GM10266 (cell line): ENCODE results near the gene GLI3.

ENCODE experiments used
- DNase-seq: peaks from one replicate; pipeline ENCODE4 v3.0.0; 2012; ENCODE audit errors: extremely low spot score
- TF ChIP-seq, protein P1 (sequence below): IDR thresholded peaks from 2 replicates; pipeline ENCODE4 v1.5.1; 2012; ENCODE audit warnings: mild to moderate bottlenecking, low read depth; ENCODE audit not compliant: control insufficient read depth, insufficient read depth; ENCODE audit errors: missing control alignments

The GLI3 gene

DNA sequence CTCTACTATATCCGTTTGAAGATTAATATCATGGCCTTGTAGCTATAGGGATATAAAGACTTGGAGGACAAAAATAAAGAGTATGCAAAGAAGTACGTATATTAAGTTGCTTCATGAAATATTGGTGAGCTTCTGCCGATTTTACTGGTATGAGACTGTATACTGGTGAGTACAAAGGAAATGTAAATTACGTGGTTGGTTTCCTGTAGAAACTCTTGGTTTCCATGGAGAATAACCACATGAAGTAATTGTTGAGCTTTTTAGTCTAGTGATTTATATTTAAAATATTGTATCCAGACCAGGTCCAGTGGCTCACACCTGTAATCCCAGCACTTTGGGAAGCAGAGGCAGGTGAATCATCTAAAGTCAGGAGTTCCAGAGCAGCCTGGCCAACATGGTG, 32.2 kb upstream of the GLI3 start:
- no peak for DNase-seq
- TF ChIP-seq, protein P1, sequence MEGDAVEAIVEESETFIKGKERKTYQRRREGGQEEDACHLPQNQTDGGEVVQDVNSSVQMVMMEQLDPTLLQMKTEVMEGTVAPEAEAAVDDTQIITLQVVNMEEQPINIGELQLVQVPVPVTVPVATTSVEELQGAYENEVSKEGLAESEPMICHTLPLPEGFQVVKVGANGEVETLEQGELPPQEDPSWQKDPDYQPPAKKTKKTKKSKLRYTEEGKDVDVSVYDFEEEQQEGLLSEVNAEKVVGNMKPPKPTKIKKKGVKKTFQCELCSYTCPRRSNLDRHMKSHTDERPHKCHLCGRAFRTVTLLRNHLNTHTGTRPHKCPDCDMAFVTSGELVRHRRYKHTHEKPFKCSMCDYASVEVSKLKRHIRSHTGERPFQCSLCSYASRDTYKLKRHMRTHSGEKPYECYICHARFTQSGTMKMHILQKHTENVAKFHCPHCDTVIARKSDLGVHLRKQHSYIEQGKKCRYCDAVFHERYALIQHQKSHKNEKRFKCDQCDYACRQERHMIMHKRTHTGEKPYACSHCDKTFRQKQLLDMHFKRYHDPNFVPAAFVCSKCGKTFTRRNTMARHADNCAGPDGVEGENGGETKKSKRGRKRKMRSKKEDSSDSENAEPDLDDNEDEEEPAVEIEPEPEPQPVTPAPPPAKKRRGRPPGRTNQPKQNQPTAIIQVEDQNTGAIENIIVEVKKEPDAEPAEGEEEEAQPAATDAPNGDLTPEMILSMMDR: no peak

DNA sequence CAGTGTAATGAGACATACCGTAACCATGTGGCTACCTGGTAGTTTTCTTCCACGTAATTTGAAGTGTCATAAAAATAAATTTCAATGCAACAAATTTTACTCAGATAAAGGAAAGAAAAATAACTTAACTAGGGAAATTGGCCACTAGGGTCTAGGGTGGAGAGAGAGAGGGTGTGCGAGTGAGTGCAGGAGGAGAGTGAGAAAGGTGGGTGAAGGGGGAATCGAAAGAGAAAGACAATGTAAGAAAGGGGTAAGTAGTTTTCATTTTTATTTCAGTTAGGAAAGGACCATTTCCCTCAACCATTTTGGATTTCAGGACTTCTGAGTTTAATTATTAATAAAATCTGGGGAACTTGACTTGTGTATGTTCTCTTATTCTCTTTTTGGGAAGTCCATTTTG, 27.7 kb upstream of the GLI3 start:
- DNase-seq: no peak
- TF ChIP-seq, protein P1: no peak

DNA sequence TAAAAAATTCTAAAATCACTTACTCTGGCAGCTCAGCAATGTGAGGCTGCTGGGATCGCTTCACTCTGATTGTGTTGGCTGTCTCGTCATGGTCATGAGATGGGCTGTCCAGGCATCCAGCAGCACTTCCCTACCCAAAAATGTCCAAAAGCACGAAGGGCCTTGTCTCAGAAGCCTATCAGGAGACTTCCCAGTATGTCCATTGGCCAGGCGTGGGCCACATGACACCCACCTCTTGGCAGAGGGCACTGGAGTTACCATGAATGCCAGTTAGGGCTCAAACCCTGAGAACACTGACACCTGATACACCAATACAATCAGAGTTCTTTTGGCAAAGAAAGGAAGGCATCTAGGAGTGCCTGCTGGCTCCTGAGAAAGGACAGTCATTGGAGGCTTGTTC, 27.0 kb upstream of the GLI3 start:
- TF ChIP-seq, protein P1: no peak
- DNase-seq: no peak

DNA sequence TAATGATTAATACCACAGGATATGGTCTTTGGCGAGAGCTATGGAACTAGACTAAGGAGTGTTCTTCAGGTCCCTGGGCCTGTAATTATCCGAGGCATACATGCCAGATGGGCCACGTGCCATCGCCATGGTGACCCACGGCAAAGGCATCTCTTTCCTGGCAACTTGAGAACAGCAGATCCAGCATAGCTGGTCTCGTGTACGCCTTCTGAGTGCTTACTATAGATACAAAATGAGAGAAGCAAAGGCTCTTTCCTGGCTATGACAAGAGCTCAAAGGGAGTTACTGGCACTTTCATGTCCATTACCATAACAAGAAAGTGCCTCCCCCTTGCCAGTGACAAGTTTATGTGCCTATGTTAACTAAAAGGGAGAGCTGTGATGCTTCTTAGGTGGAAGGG, 26.0 kb upstream of the GLI3 start:
- TF ChIP-seq, protein P1: no peak
- no peak for DNase-seq

DNA sequence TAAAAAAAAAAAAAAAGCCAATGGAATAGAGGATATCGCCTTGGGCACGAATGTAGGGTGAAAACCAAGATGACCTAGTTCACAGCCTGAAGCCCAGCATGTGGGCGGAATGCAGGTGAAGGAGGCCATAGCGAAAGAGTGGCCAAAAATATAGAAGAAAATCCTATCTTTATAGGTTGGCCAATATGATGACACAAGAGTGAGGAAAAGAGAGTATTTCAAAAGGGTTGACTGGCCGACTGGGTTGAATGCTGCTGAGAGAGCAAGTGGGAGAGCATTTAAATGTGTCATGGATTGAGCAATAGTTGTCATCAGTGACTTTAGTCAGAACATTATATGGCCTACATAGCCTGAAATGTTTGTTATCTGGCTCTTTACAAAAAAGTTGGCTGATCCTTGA, 17.2 kb upstream of the GLI3 start:
- no peak for DNase-seq

DNA sequence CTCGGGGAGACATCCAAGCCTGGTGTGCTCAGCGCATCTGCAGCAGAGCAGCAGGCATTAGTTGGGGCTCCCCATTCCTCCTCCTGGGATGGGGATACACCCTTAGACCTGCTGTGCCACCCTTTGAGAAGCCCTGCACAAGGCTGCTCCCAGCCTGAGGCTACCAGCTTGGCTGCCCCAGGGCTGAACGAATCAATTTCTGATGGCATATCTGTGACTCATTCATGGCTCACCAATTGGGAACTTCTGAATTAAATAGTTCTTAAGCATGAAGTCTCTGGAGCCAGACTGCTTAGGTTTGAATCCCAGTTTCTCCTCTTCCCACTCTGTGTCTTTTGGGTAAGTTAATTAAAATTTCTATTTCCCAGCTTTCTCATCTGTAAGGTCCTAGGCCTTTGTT, 16.3 kb upstream of the GLI3 start:
- no peak for DNase-seq
- TF ChIP-seq, protein P1: no peak

More for the DNA sequence above, 17.2 kb upstream of the GLI3 start:
- TF ChIP-seq, protein P1: no peak

DNA sequence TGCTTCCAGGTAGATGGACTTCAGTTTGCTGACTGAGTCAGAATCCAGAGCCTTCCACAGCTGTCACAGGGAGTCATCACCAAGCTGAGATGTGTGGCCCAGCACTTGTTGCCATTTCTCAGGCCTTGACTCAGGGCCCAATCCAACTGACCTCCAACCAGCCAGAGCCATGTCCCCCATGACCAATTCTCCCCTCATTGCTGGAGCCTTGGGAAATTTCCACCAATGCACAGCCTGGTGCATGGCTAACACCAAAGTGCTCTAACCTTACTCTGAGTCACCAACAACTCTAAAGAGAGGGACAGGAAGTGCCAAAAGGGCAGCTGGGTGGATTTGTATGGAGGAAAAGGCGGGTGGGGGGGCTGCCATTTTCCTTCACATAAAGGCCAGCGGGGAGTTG, 13.4 kb upstream of the GLI3 start:
- DNase-seq: no peak
- TF ChIP-seq, protein P1: no peak
